Stomach (tissue), 9 donors: ENCODE results near the gene RSPO1. TPM values are rescaled to one million over a fixed set of nuclear protein-coding genes. Genes with fewer than 3 reads are reported as not detected.

Experiments
- DNase-seq, 2 donors: peaks; one replicate each; pipeline versions ENCODE4 v3.0.0 to v3.0.0-alpha.2; 2013 to 2019
- H3K27ac ChIP-seq, 5 donors: fragments of 200-600 bp in 4 of 5; sonication (generic) in 4 of 5; one replicate each; pipeline ENCODE4 v1.5.1; 2013 to 2019; ENCODE audit warnings: mild to moderate bottlenecking in 1 of 5, moderate library complexity in 1 of 5
- H3K27me3 ChIP-seq, 3 donors: fragments of 200-600 bp; sonication (generic); one replicate each; pipeline ENCODE4 v1.5.1; 2017 to 2019; ENCODE audit warnings: mixed run types in 1 of 3
- H3K36me3 ChIP-seq, 4 donors: fragments of 200-600 bp; sonication (generic); 1 replicate in 3 of 4; 2 replicates in 1 of 4; pipeline ENCODE4 v1.5.1; 2016 to 2019
- H3K4me1 ChIP-seq, 4 donors: fragments of 200-600 bp; sonication (generic); one replicate each; pipeline ENCODE4 v1.5.1; 2016 to 2019
- H3K4me3 ChIP-seq, 4 donors: fragments of 200-600 bp; sonication (generic) in 3 of 4; one replicate each; pipeline ENCODE4 v1.5.1; 2016 to 2019; ENCODE audit warnings: mild to moderate bottlenecking in 1 of 4
- H3K9me3 ChIP-seq, 4 donors: fragments of 200-600 bp; sonication (generic); one replicate each; pipeline ENCODE4 v1.5.1; 2016 to 2019
- EP300 ChIP-seq: sonication (generic); formaldehyde crosslinking; IDR thresholded peaks from one replicate; pipeline ENCODE4 v1.6.1; 2017; ENCODE audit warnings: antibody characterized with exemption
- POLR2A ChIP-seq, 4 donors: fragments of 450-650 bp; IDR thresholded peaks; one replicate each; pipeline ENCODE4 v1.6.1; 2016; ENCODE audit warnings: antibody characterized with exemption in 4 of 4, control low read depth in 2 of 4, mild to moderate bottlenecking in 1 of 4, moderate library complexity in 1 of 4
- POLR2AphosphoS5 ChIP-seq, 3 donors: sonication (generic); formaldehyde crosslinking; IDR thresholded peaks; one replicate each; pipeline ENCODE4 v1.6.1; 2016; ENCODE audit warnings: antibody characterized with exemption in 3 of 3
- WGBS, 5 donors: extraction: QIAGEN DNeasy Blood & Tissue Kit in 3 of 5; methylation state at CpG; one replicate each; pipeline versions ENCODE4 v1.1.5 to v1.1.7; 2013 to 2018; 5-methylcytosine and 5-hydroxymethylcytosine counted together
- intact Hi-C: fragments of 100-400 bp; cut with DNase I; formaldehyde crosslinking; loops from one replicate; pipeline ENCODE4 v1.15.1; 2023; ENCODE audit warnings: low total_unique reads
- polyA plus RNA-seq, 3 donors: library from polyadenylated mRNA; stranded (reverse); fragments of 200-250 nt; gene quantifications; one replicate each; pipeline ENCODE4 v1.2.3, GENCODE V29; 2013
- total RNA-seq, 5 donors: library from RNA; depleted of rRNA; stranded (reverse); fragments of >200 nt; gene quantifications; one replicate each; pipeline versions ENCODE4 v1.1.0 to v1.2.3, GENCODE V29; 2014 to 2016
- TF ChIP-seq, protein P1 (sequence below), 7 experiments: fragments of 450-650 bp in 4 of 7; fragments of 200-600 bp in 3 of 7; sonication (generic) in 3 of 7; IDR thresholded peaks; one replicate each; pipeline ENCODE4 v1.5.1; 2016 to 2019; ENCODE audit warnings: antibody characterized with exemption in 7 of 7, control low read depth in 2 of 7, mild to moderate bottlenecking in 1 of 7
- donor health status: healthy with polysubstance abuse.
- donor health status: Bipolar disorder and iron deficiency.
- donor health status: healthy.

Gene RSPO1
- total and polyA plus RNA-seq, 8 donors: 0.50 to 5.8 (median 1.4) TPM

DNA sequence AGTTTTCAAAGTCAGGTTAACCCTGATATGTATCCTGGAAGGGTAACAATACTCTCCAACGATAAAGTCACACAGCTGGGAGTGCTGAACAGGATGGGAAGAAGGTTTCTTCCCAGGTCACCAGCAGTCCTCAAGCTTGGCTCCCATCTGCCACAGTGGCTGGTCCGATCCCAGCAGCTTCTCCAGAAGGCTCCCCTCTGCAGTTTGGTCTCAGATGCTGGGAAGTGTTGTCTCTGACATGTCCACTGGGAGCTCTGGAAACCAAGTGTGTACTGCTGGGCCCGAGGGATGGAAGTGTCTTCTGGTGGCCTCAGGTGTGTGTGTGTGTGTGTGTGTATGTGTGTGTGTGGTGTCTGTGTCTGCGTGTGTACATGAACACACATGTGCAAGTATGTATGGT is 22.5 kb downstream of the RSPO1 start:
- H3K9me3 ChIP-seq: no peaks in the 10 kb centered on the region
- peaks cover 0 to 6% (median 0%) of the 10 kb centered on the region in 4 donors for H3K4me1 ChIP-seq
- no peak overlapping the region for H3K4me3 ChIP-seq
- TF ChIP-seq, protein P1, sequence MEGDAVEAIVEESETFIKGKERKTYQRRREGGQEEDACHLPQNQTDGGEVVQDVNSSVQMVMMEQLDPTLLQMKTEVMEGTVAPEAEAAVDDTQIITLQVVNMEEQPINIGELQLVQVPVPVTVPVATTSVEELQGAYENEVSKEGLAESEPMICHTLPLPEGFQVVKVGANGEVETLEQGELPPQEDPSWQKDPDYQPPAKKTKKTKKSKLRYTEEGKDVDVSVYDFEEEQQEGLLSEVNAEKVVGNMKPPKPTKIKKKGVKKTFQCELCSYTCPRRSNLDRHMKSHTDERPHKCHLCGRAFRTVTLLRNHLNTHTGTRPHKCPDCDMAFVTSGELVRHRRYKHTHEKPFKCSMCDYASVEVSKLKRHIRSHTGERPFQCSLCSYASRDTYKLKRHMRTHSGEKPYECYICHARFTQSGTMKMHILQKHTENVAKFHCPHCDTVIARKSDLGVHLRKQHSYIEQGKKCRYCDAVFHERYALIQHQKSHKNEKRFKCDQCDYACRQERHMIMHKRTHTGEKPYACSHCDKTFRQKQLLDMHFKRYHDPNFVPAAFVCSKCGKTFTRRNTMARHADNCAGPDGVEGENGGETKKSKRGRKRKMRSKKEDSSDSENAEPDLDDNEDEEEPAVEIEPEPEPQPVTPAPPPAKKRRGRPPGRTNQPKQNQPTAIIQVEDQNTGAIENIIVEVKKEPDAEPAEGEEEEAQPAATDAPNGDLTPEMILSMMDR (IDR thresholded peaks at IDR 0.05): no peak
- no peak for TF ChIP-seq EP300
- no peak for TF ChIP-seq POLR2AphosphoS5 (IDR thresholded peaks at IDR 0.05)
- TF ChIP-seq POLR2A (IDR thresholded peaks at IDR 0.05): no peak
- H3K36me3 ChIP-seq: peaks cover 0 to 4% (median 0%) of the 10 kb centered on the region in 4 donors
- WGBS, 5 donors: 64 to 75% (median 69%) methylated on average over 3 to 4 of the region's 4 CpGs
- DNase-seq: no peak
- H3K27ac ChIP-seq: no peak overlapping the region
- peaks cover 0 to 71% (median 12%) of the 10 kb centered on the region in 3 donors for H3K27me3 ChIP-seq
- intact Hi-C loops: no loop called here

DNA sequence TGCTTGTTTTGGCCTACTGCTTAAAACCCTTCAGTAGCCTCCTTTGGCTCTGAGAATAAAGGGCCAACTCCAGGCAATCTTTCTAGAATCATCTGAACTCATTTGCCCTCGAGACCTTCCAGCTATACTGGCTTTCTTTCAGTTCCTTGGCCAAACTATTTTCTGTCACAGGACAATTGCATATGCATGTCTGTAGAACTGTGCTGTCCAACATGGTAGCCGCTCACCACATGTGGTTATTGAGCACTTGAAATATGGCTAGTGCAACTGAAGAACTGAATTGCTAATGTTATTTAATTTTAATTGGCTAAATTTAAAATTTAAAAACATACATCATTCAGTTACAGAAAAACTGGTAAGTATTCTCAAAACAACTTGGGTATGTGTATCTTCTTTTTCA is 24.7 kb downstream of the RSPO1 start:
- intact Hi-C loops: no loop called here
- Histone ChIP-seq H3K4me3 (no peak overlapping the region), H3K4me1 (peaks cover 0 to 18% (median 0%) of the 10 kb centered on the region in 4 donors), H3K9me3 (no peaks in the 10 kb centered on the region), H3K27me3 (peaks cover 0 to 69% (median 6%) of the 10 kb centered on the region in 3 donors), H3K36me3 (peaks cover 0 to 4% (median 0%) of the 10 kb centered on the region in 4 donors), H3K27ac (no peak overlapping the region)
- WGBS, 5 donors: 62 to 71% (median 65%) methylated on average over 2 of the region's 2 CpGs
- no peak for DNase-seq
- TF ChIP-seq POLR2AphosphoS5 (IDR thresholded peaks at IDR 0.05): no peak
- TF ChIP-seq POLR2A (IDR thresholded peaks at IDR 0.05): no peak
- no peak for TF ChIP-seq EP300

GRCh38 chr1:37609002-37609401 is 25.7 kb downstream of the RSPO1 start:
- 15 to 39% (median 21%) methylated on average over 2 of the region's 2 CpGs for WGBS, 5 donors
- no peak overlapping the region for H3K4me3 ChIP-seq
- H3K27me3 ChIP-seq: peaks cover 0 to 59% (median 6%) of the 10 kb centered on the region in 3 donors
- no peak for DNase-seq
- no peak overlapping the region for H3K27ac ChIP-seq
- H3K36me3 ChIP-seq: peaks cover 0 to 4% (median 0%) of the 10 kb centered on the region in 4 donors
- peaks cover 0 to 18% (median 0%) of the 10 kb centered on the region in 4 donors for H3K4me1 ChIP-seq
- intact Hi-C loops: no loop called here
- TF ChIP-seq EP300 (no peak), POLR2A (IDR thresholded peaks at IDR 0.05) (no peak), POLR2AphosphoS5 (IDR thresholded peaks at IDR 0.05) (no peak)
- TF ChIP-seq, protein P1 (IDR thresholded peaks at IDR 0.05): no peak
- H3K9me3 ChIP-seq: no peaks in the 10 kb centered on the region

GRCh38 chr1:37606481-37607263 is 28.0 kb downstream of the RSPO1 start:
- TF ChIP-seq POLR2A (IDR thresholded peaks at IDR 0.05): no peak
- Histone ChIP-seq H3K4me3 (no peak overlapping the region), H3K27me3 (peaks cover 0 to 53% (median 9%) of the 10 kb centered on the region in 3 donors), H3K36me3 (no peaks in the 10 kb centered on the region), H3K27ac (peak overlapping the region in 1 of 5 donors; percentile 50), H3K4me1 (peaks cover 0 to 25% (median 2%) of the 10 kb centered on the region in 4 donors), H3K9me3 (no peaks in the 10 kb centered on the region)
- DNase-seq: peak in 1 of 2 donors; percentile 18
- 68 to 84% (median 78%) methylated on average over 15 of the region's 15 CpGs for WGBS, 5 donors
- intact Hi-C loops: no loop called here

DNA sequence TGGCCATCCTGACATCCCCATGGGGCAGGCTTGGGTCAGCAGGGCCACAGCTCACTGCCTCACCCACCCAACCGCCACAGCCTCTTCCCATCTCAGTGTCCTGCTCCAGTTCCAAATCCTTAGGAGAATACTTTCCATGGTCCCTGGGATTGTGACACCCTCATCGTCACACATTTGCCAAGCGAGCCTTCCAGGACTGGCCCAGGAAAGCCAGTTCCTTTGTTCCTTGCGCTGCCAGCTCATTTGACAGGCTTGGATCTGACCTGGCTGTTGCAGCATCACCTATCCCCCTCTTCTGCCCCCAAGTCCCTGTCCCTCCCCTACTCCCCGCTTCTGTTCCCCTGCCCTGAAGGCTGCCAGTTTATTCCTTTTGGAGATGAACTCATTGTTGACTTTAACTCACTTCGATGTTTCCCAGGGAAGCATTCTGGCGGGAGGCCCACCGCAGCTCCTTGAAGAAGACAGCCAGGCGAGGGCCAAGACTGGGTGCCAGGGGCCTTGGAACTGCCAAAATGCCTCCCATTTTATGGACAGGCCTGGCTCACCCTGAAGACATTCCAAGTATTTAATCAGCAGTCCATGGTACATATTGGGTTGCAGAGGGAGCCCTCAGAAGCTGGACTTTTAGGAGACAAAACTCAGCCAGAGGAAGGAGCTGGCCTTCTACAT is 28.8 kb downstream of the RSPO1 start:
- peaks cover 0 to 25% (median 2%) of the 10 kb centered on the region in 4 donors for H3K4me1 ChIP-seq
- H3K27me3 ChIP-seq: peaks cover 0 to 53% (median 9%) of the 10 kb centered on the region in 3 donors
- no peak overlapping the region for H3K4me3 ChIP-seq
- 78 to 92% (median 83%) methylated on average over 9 of the region's 9 CpGs for WGBS, 5 donors
- no peaks in the 10 kb centered on the region for H3K9me3 ChIP-seq
- peak overlapping the region in 1 of 5 donors; percentile 50 for H3K27ac ChIP-seq
- no peaks in the 10 kb centered on the region for H3K36me3 ChIP-seq
- DNase-seq: peak in 1 of 2 donors; percentile 42
- intact Hi-C loops: no loop called here
- TF ChIP-seq EP300 (no peak), POLR2A (IDR thresholded peaks at IDR 0.05) (no peak), POLR2AphosphoS5 (IDR thresholded peaks at IDR 0.05) (no peak)
- TF ChIP-seq, protein P1 (IDR thresholded peaks at IDR 0.05): no peak
